ENCODE data around the gene DNMT3L.

GRCh38 chr21:44267655-44268142, 6.0 kb upstream of the DNMT3L start:
- TF ChIP-seq NR1H2 (CRISPR knock-in tag; IDR thresholded peaks at IDR 0.05) (no peak), NFYB (CRISPR knock-in tag; conservative IDR thresholded peaks at IDR 0.05; ENCODE audit: low read depth) (no peak), CTCF (IDR thresholded peaks at IDR 0.05) (0 out of 2 replicates have a peak, but pooled peaks have one; percentile 13), JUN (CRISPR knock-in tag; IDR thresholded peaks at IDR 0.05) (no peak), USF1 (CRISPR knock-in tag; IDR thresholded peaks at IDR 0.05) (no peak), ZNF671 (CRISPR knock-in tag; IDR thresholded peaks at IDR 0.05) (no peak), CBFB (CRISPR knock-in tag; IDR thresholded peaks at IDR 0.05; ENCODE audit: low read depth) (no peak), ATF3 (CRISPR knock-in tag; conservative IDR thresholded peaks at IDR 0.05) (no peak), RELA (CRISPR knock-in tag; IDR thresholded peaks at IDR 0.05; ENCODE audit: borderline replicate concordance) (no peak), TEAD4 (CRISPR knock-in tag; IDR thresholded peaks at IDR 0.05) (no peak)
- TF ChIP-seq, protein P1, sequence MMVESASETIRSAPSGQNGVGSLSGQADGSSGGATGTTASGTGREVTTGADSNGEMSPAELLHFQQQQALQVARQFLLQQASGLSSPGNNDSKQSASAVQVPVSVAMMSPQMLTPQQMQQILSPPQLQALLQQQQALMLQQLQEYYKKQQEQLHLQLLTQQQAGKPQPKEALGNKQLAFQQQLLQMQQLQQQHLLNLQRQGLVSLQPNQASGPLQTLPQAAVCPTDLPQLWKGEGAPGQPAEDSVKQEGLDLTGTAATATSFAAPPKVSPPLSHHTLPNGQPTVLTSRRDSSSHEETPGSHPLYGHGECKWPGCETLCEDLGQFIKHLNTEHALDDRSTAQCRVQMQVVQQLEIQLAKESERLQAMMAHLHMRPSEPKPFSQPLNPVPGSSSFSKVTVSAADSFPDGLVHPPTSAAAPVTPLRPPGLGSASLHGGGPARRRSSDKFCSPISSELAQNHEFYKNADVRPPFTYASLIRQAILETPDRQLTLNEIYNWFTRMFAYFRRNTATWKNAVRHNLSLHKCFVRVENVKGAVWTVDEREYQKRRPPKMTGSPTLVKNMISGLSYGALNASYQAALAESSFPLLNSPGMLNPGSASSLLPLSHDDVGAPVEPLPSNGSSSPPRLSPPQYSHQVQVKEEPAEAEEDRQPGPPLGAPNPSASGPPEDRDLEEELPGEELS (CRISPR knock-in tag; IDR thresholded peaks at IDR 0.05): no peak

All from WTC11 (cell line).